K562 (cell line): ENCODE data around the gene KAZN. TPM values are rescaled to one million over a fixed set of nuclear protein-coding genes. Genes with fewer than 3 reads are reported as not detected.

Experiments
- CAMTA2 ChIP-seq: fragments of 250-450 bp; sonication (Bioruptor Pico); conservative IDR thresholded peaks from 2 replicates; pipeline ENCODE4 v1.5.1; 2022
- FOXO4 ChIP-seq: fragments of 450-650 bp; formaldehyde crosslinking; IDR thresholded peaks from 2 replicates; pipeline ENCODE4 v1.4.0; 2020; ENCODE audit warnings: mild to moderate bottlenecking, moderate library complexity
- SNIP1 ChIP-seq: fragments of 450-650 bp; IDR thresholded peaks from 2 replicates; pipeline ENCODE4 v1.7.1; 2017; ENCODE audit warnings: low read depth, mild to moderate bottlenecking
- SPI1 ChIP-seq: IDR thresholded peaks from 2 replicates; pipeline ENCODE4 v1.6.1; 2011; ENCODE audit warnings: low read depth, low read length, control low read depth, borderline replicate concordance
- ZNF140 ChIP-seq: fragments of 250-450 bp; sonication (Bioruptor Pico); IDR thresholded peaks from 2 replicates; pipeline ENCODE4 v1.8.0; 2021; ENCODE audit warnings: moderate library complexity, mild to moderate bottlenecking, inconsistent platforms
- ZNF3 ChIP-seq: fragments of 250-450 bp; sonication (Bioruptor Pico); IDR thresholded peaks from 2 replicates; pipeline ENCODE4 v1.5.0; 2021; ENCODE audit warnings: mild to moderate bottlenecking, moderate library complexity
- ZSCAN29 ChIP-seq: fragments of 450-650 bp; IDR thresholded peaks from 2 replicates; pipeline ENCODE4 v1.6.1; 2017
- polyA plus RNA-seq, 8 experiments: library from polyadenylated mRNA; depleted of rRNA in 4 of 8; stranded (reverse) in 5 of 8; unstranded in 3 of 8; fragments of >200 nt; fragmentation: Nextera tagmentation in 2 of 8; fragmentation: Illumina TruSeq in 1 of 8; extraction: Ambion mirVana in 2 of 8; extraction: Trizol in 1 of 8; gene quantifications; 2 replicates each; pipeline versions ENCODE4 v1.2.1 to v1.2.3, GENCODE V29; 2011 to 2014; ENCODE audit warnings: inconsistent platforms in 1 of 8, missing spikeins in 1 of 8
- total RNA-seq, 7 experiments: library from RNA; depleted of rRNA in 6 of 7; stranded (reverse); fragments of >200 nt in 6 of 7; fragmentation: Illumina TruSeq in 2 of 7; extraction: Trizol in 2 of 7; gene quantifications; 2 replicates each; pipeline versions ENCODE4 v1.2.1 to v1.2.3, GENCODE V29; 2011 to 2021; ENCODE audit warnings: low replicate concordance in 1 of 7
- TF ChIP-seq, protein P1 (sequence below): fragments of 450-650 bp; formaldehyde crosslinking; conservative IDR thresholded peaks from 2 replicates; pipeline ENCODE4 v1.4.0; 2022; ENCODE audit warnings: mild to moderate bottlenecking, missing genetic modification characterization
- TF ChIP-seq, protein P2 (sequence below): sonication (generic); formaldehyde crosslinking; IDR thresholded peaks from 2 replicates; pipeline ENCODE4 v1.8.0; 2023; ENCODE audit warnings: missing genetic modification reagents, mild to moderate bottlenecking, borderline replicate concordance
- TF ChIP-seq, protein P3 (sequence below), 2 experiments: fragments of 450-650 bp; formaldehyde crosslinking in 1 of 2; IDR thresholded peaks; 2 replicates each; pipeline versions ENCODE4 v1.4.0 to v1.6.1; 2014 to 2020; ENCODE audit warnings: mild to moderate bottlenecking in 2 of 2, borderline replicate concordance in 1 of 2, low read depth in 1 of 2

Gene KAZN
- total and polyA plus RNA-seq, 9 of the 15 experiments (the other 6 are each of a cell fraction or from before 2014, with no cell fraction given): 2.1 to 21.6 (median 5.4) TPM

DNA sequence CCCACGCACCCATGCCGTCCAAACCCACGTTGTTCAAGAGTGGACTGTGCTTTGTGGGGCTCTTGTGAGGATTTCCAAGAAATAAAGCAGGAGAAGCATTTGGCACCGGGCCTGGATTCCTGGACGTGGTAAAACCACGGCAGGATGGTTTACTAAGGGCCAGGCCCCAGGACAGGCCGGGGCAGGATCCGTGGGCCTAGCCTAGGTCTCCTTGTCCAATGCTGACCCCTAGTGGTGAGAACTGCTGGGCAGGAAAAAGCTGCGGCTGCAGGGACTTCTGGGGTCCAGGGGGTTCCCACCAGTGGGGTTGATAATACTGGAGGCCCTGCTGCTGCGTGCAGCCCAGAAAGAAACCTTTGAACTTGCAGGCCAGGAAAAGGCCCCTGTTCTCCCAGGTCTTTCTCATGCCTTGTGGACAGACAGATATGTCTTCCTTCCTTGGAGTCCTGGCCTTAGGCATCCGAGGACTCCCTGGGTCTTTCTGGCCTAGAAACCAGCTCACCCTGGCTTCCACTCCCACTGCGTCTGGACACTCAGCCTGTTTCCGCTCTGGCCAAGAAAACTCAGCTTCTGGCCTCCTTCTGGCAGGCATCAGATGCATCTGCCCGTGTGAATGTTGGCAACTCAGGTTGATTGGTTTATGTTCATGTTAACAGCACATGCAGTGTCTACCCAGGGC, 448.1 kb downstream of the KAZN start (continued):
- TF ChIP-seq, protein P1, sequence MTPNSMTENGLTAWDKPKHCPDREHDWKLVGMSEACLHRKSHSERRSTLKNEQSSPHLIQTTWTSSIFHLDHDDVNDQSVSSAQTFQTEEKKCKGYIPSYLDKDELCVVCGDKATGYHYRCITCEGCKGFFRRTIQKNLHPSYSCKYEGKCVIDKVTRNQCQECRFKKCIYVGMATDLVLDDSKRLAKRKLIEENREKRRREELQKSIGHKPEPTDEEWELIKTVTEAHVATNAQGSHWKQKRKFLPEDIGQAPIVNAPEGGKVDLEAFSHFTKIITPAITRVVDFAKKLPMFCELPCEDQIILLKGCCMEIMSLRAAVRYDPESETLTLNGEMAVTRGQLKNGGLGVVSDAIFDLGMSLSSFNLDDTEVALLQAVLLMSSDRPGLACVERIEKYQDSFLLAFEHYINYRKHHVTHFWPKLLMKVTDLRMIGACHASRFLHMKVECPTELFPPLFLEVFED (CRISPR knock-in tag): no peak
- no peak for TF ChIP-seq ZNF3 (CRISPR knock-in tag)
- no peak for TF ChIP-seq SPI1
- TF ChIP-seq, protein P2, sequence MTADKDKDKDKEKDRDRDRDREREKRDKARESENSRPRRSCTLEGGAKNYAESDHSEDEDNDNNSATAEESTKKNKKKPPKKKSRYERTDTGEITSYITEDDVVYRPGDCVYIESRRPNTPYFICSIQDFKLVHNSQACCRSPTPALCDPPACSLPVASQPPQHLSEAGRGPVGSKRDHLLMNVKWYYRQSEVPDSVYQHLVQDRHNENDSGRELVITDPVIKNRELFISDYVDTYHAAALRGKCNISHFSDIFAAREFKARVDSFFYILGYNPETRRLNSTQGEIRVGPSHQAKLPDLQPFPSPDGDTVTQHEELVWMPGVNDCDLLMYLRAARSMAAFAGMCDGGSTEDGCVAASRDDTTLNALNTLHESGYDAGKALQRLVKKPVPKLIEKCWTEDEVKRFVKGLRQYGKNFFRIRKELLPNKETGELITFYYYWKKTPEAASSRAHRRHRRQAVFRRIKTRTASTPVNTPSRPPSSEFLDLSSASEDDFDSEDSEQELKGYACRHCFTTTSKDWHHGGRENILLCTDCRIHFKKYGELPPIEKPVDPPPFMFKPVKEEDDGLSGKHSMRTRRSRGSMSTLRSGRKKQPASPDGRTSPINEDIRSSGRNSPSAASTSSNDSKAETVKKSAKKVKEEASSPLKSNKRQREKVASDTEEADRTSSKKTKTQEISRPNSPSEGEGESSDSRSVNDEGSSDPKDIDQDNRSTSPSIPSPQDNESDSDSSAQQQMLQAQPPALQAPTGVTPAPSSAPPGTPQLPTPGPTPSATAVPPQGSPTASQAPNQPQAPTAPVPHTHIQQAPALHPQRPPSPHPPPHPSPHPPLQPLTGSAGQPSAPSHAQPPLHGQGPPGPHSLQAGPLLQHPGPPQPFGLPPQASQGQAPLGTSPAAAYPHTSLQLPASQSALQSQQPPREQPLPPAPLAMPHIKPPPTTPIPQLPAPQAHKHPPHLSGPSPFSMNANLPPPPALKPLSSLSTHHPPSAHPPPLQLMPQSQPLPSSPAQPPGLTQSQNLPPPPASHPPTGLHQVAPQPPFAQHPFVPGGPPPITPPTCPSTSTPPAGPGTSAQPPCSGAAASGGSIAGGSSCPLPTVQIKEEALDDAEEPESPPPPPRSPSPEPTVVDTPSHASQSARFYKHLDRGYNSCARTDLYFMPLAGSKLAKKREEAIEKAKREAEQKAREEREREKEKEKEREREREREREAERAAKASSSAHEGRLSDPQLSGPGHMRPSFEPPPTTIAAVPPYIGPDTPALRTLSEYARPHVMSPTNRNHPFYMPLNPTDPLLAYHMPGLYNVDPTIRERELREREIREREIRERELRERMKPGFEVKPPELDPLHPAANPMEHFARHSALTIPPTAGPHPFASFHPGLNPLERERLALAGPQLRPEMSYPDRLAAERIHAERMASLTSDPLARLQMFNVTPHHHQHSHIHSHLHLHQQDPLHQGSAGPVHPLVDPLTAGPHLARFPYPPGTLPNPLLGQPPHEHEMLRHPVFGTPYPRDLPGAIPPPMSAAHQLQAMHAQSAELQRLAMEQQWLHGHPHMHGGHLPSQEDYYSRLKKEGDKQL (CRISPR knock-in tag): no peak
- no peak for TF ChIP-seq SNIP1
- no peak for TF ChIP-seq FOXO4 (CRISPR knock-in tag)
- TF ChIP-seq ZNF140 (CRISPR knock-in tag): no peak
- no peak for TF ChIP-seq CAMTA2 (CRISPR knock-in tag)
- TF ChIP-seq, protein P3, sequence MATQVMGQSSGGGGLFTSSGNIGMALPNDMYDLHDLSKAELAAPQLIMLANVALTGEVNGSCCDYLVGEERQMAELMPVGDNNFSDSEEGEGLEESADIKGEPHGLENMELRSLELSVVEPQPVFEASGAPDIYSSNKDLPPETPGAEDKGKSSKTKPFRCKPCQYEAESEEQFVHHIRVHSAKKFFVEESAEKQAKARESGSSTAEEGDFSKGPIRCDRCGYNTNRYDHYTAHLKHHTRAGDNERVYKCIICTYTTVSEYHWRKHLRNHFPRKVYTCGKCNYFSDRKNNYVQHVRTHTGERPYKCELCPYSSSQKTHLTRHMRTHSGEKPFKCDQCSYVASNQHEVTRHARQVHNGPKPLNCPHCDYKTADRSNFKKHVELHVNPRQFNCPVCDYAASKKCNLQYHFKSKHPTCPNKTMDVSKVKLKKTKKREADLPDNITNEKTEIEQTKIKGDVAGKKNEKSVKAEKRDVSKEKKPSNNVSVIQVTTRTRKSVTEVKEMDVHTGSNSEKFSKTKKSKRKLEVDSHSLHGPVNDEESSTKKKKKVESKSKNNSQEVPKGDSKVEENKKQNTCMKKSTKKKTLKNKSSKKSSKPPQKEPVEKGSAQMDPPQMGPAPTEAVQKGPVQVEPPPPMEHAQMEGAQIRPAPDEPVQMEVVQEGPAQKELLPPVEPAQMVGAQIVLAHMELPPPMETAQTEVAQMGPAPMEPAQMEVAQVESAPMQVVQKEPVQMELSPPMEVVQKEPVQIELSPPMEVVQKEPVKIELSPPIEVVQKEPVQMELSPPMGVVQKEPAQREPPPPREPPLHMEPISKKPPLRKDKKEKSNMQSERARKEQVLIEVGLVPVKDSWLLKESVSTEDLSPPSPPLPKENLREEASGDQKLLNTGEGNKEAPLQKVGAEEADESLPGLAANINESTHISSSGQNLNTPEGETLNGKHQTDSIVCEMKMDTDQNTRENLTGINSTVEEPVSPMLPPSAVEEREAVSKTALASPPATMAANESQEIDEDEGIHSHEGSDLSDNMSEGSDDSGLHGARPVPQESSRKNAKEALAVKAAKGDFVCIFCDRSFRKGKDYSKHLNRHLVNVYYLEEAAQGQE (IDR thresholded peaks at IDR 0.05; ENCODE audit: borderline replicate concordance): peak; percentile 82
- TF ChIP-seq, protein P3 (CRISPR knock-in tag; IDR thresholded peaks at IDR 0.05; ENCODE audit: low read depth): no peak
- TF ChIP-seq ZSCAN29: no peak
